Vagina (tissue), 2 donors: Measurements from ENCODE around the gene SPACA9.

ENCODE experiments used
- CTCF ChIP-seq, 3 experiments: fragments of 450-650 bp in 2 of 3; fragments of 200-600 bp in 1 of 3; sonication (generic) in 1 of 3; IDR thresholded peaks; one replicate each; pipeline ENCODE4 v1.5.1; 2017 to 2019; ENCODE audit warnings: antibody characterized with exemption in 3 of 3, mild to moderate bottlenecking in 2 of 3, moderate library complexity in 2 of 3
- POLR2A ChIP-seq, 2 donors: fragments of 450-650 bp; IDR thresholded peaks; one replicate each; pipeline ENCODE4 v1.6.1; 2017; ENCODE audit warnings: antibody characterized with exemption in 2 of 2, mild to moderate bottlenecking in 2 of 2, moderate library complexity in 2 of 2
- POLR2AphosphoS5 ChIP-seq, 2 donors: sonication (generic); formaldehyde crosslinking; IDR thresholded peaks; one replicate each; pipeline ENCODE4 v1.9.0; 2017; ENCODE audit warnings: antibody characterized with exemption in 2 of 2, mild to moderate bottlenecking in 2 of 2, low read depth in 1 of 2; ENCODE audit not compliant: insufficient read depth in 1 of 2

GRCh38 chr9:132931178-132931735, 52.6 kb downstream of the SPACA9 start:
- no peak for TF ChIP-seq POLR2A (IDR thresholded peaks at IDR 0.05)
- no peak for TF ChIP-seq CTCF (IDR thresholded peaks at IDR 0.05)
- no peak for TF ChIP-seq POLR2AphosphoS5 (IDR thresholded peaks at IDR 0.05; ENCODE audit: insufficient read depth in 1 of 2, low read depth in 1 of 2)
